PC-3 (cell line): ENCODE results near the gene PBXIP1. TPM values are rescaled to one million over a fixed set of nuclear protein-coding genes. Genes with fewer than 3 reads are reported as not detected.

Experiments
- ATAC-seq: fragments of 200-7000 bp; cut with Tn5 transposase; 2 replicates; pipeline ENCODE4 v1.9.1; 2020; ENCODE audit warnings: mild to moderate bottlenecking, moderate library complexity
- Bru-seq: library from RNA; stranded (reverse); fragments of 400-500 nt; gene quantifications from one replicate; lab custom pipeline; 2021; lab: Mats Ljungman, UMichigan
- BruChase-seq, 2 experiments: library from RNA; stranded (reverse); fragments of 400-500 nt; gene quantifications; one replicate each; lab custom pipeline; 2021; lab: Mats Ljungman, UMichigan
- BruUV-seq: library from RNA; stranded (reverse); fragments of 400-500 nt; replicated peaks from 2 replicates; lab custom pipeline; 2021; lab: Mats Ljungman, UMichigan
- CTCF ChIA-PET: fragments of 300-600 bp; sonication (Branson Sonifier 250); formaldehyde crosslinking; loops from one replicate; lab custom pipeline; 2022; ENCODE audit warnings: antibody characterized with exemption; lab: Charles Lee
- POLR2A ChIA-PET: fragments of 300-600 bp; sonication (Branson Sonifier 250); formaldehyde crosslinking; loops from one replicate; lab custom pipeline; 2022; ENCODE audit warnings: antibody characterized with exemption; ENCODE audit not compliant: unreplicated experiment; lab: Charles Lee
- DNase-seq: peaks from one replicate; pipeline ENCODE4 v3.0.0-alpha.2; 2015
- H2AFZ ChIP-seq: fragments of 300-600 bp; sonication (generic); 2 replicates; pipeline ENCODE4 v1.6.0; 2016; ENCODE audit warnings: antibody characterized with exemption, low read length
- H3F3A ChIP-seq: fragments of 300-600 bp; sonication (generic); one replicate; pipeline ENCODE4 v1.6.0; 2017; ENCODE audit warnings: antibody characterized with exemption, low read length, control low read depth, mild to moderate bottlenecking; ENCODE audit not compliant: unreplicated experiment
- H3K27ac ChIP-seq: fragments of 300-600 bp; sonication (generic); 2 replicates; pipeline ENCODE4 v1.5.1; 2016; ENCODE audit warnings: mild to moderate bottlenecking, low read length
- H3K27me3 ChIP-seq: fragments of 300-600 bp; sonication (generic); 2 replicates; pipeline ENCODE4 v1.6.1; 2016; ENCODE audit warnings: low read length, mixed read lengths
- H3K36me3 ChIP-seq: fragments of 300-600 bp; sonication (generic); 2 replicates; pipeline ENCODE4 v1.6.1; 2016; ENCODE audit warnings: low read depth, mixed run types, low read length, mixed read lengths
- H3K4me1 ChIP-seq: fragments of 300-600 bp; sonication (generic); 2 replicates; pipeline ENCODE4 v1.5.1; 2016; ENCODE audit warnings: low read length; ENCODE audit not compliant: insufficient read depth
- H3K4me2 ChIP-seq: fragments of 300-600 bp; sonication (generic); 2 replicates; pipeline ENCODE4 v1.6.0; 2016; ENCODE audit warnings: low read length
- H3K4me3 ChIP-seq: fragments of 300-600 bp; sonication (generic); 2 replicates; pipeline ENCODE4 v1.5.1; 2016; ENCODE audit warnings: mild to moderate bottlenecking, low read length, mixed read lengths
- H3K79me2 ChIP-seq: fragments of 300-600 bp; sonication (generic); 2 replicates; pipeline ENCODE4 v1.6.1; 2017; ENCODE audit warnings: low read length, mixed read lengths
- H3K9ac ChIP-seq: fragments of 300-600 bp; sonication (generic); 2 replicates; pipeline ENCODE4 v1.6.0; 2016; ENCODE audit warnings: mild to moderate bottlenecking, low read length
- H3K9me2 ChIP-seq: fragments of 300-600 bp; sonication (generic); replicated peaks from 2 replicates; pipeline ENCODE4 v1.6.1; 2016; ENCODE audit warnings: mixed run types, low read length, mixed read lengths
- H3K9me3 ChIP-seq: fragments of 300-600 bp; sonication (generic); 2 replicates; pipeline ENCODE4 v1.6.1; 2016; ENCODE audit warnings: low read length, mixed read lengths
- H4K20me1 ChIP-seq: fragments of 300-600 bp; sonication (generic); 2 replicates; pipeline ENCODE4 v1.6.1; 2016; ENCODE audit warnings: low read length, mixed read lengths
- EZH2 ChIP-seq: fragments of 300-600 bp; sonication (generic); IDR thresholded peaks from one replicate; pipeline ENCODE4 v1.6.1; 2017; ENCODE audit warnings: antibody characterized with exemption, mild to moderate bottlenecking, low read length; ENCODE audit not compliant: unreplicated experiment
- EZH2phosphoT487 ChIP-seq: fragments of 300-600 bp; sonication (generic); IDR thresholded peaks from 2 replicates; pipeline ENCODE4 v1.6.1; 2018; ENCODE audit warnings: mild to moderate bottlenecking, antibody characterized with exemption, low read length, borderline replicate concordance
- intact Hi-C: fragments of 100-400 bp; cut with micrococcal nuclease; formaldehyde crosslinking; loops from 2 replicates; pipeline ENCODE4 v1.9.0; 2023
- long read RNA-seq: library from polyadenylated mRNA; unstranded; transcript quantifications from one replicate; pipeline ENCODE4 v2.0.0, GENCODE V29; 2021; ENCODE audit not compliant: unreplicated experiment
- total RNA-seq: library from RNA; depleted of rRNA; stranded (reverse); fragments of >200 nt; gene quantifications from 2 replicates; pipeline ENCODE4 v1.2.3, GENCODE V29; 2014; rRNA removed
- TF ChIP-seq, protein P1 (sequence below): fragments of 300-600 bp; sonication (generic); conservative IDR thresholded peaks from 2 replicates; pipeline ENCODE4 v1.5.1; 2017; ENCODE audit warnings: antibody characterized with exemption, low read depth, mild to moderate bottlenecking, low read length

The PBXIP1 gene, protein sequence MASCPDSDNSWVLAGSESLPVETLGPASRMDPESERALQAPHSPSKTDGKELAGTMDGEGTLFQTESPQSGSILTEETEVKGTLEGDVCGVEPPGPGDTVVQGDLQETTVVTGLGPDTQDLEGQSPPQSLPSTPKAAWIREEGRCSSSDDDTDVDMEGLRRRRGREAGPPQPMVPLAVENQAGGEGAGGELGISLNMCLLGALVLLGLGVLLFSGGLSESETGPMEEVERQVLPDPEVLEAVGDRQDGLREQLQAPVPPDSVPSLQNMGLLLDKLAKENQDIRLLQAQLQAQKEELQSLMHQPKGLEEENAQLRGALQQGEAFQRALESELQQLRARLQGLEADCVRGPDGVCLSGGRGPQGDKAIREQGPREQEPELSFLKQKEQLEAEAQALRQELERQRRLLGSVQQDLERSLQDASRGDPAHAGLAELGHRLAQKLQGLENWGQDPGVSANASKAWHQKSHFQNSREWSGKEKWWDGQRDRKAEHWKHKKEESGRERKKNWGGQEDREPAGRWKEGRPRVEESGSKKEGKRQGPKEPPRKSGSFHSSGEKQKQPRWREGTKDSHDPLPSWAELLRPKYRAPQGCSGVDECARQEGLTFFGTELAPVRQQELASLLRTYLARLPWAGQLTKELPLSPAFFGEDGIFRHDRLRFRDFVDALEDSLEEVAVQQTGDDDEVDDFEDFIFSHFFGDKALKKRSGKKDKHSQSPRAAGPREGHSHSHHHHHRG
- total RNA-seq (35.4 and 43.1 TPM in 2 replicates), Bru-seq, nascent RNA (percentile 73 among the genes with signal in this experiment), BruChase-seq, experiment 1, labeled RNA remaining after a 6-hour chase (percentile 83 among the genes with signal in this experiment), BruChase-seq, experiment 2, labeled RNA remaining after a 2-hour chase (percentile 83 among the genes with signal in this experiment)
- long read RNA-seq, transcript PBXIP1-202 (11 exons, 3,212 nt): major isoform, 79 of 134 reads
- long read RNA-seq, partial matches to known transcripts: 30 of 134 reads
- long read RNA-seq, other reads (novel, unspliced or antisense): 24 of 134 reads

DNA sequence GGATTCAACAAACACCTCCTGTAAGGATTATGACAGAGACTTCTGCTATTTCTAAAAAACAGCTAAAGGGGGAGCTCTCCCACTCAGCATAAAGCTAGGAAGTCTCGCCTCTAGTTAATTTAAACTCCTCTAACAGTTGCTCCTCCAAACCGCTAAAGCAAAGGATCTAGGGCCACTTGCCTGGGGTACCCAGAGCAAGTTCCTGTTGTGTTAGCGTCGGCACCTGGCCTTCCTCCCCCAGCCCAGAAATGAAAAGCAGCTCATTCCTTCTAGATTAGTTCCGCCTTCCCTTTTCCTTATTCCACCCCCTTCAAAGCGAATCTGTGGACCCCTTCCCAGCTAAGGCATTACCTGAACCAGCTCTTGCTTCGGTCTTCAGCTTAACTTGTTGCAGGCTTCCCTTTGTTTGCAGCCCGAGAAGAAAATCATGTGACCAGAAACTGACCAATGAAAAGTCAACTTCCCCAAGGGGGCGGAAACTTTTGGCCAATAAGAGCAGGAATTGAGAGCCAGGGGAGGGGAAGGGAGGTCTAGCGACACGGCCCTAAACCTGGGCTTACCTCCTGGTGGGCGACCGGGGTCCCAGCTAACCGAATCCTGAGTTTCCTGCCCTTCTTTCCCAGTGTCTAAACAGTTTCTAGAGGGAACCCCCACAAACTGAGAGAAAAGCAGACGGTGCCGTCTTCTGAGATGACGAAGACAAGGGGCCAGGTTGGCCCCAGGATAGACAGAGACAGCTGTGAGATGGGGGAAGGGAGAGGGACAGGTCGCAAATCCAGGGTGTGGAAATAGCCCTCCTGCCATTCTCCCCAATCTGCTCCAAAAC lies at the start of gene PBXIP1:
Gene PBXIP1, minus strand, starts transcription at position 382 of the 826 bp plus-strand sequence. CDS start 2,378 bp downstream, outside the sequence.
- H3K4me3 ChIP-seq: peak within 1 kb of the TSS; percentile 69
- 0 out of 2 replicates have a peak within 1 kb of the TSS, but pooled peaks have one; percentile 8 for H3K27ac ChIP-seq
- H3K9ac ChIP-seq: peak within 1 kb of the TSS; percentile 35
- TSS peak; percentile 2 for BruUV-seq
- peaks cover 18% of the 10 kb centered on the region for H3K79me2 ChIP-seq
- DNase-seq (peak; percentile 95), ATAC-seq (peak; percentile 86)
- H3K9me2 ChIP-seq: no peaks in the 10 kb centered on the region
- H3F3A ChIP-seq: no peaks in the 10 kb centered on the region
- H3K9me3 ChIP-seq: no peaks in the 10 kb centered on the region
- H4K20me1 ChIP-seq: no peaks in the 10 kb centered on the region
- H3K36me3 ChIP-seq: peaks cover 8% of the 10 kb centered on the region; the same call in 1 of the 2 replicates
- intact Hi-C loops: no loop called here
- CTCF ChIA-PET: interaction anchor here (0.7 to 1.5 kb wide), 5 partner anchors 12 to 104 kb away, joined by 4 to 9 read pairs (median 7); partner anchors contain the start of gene LENEP
- H3K27me3 ChIP-seq: no peaks in the 10 kb centered on the region
- peaks cover 21% of the 10 kb centered on the region for H3K4me1 ChIP-seq
- peak within 1 kb of the TSS; percentile 64 for H2AFZ ChIP-seq
- POLR2A ChIA-PET: interaction anchor here (0.7 to 1.3 kb wide), 5 partner anchors 15 to 27 kb away, joined by 3 to 26 read pairs (median 5); no protein-coding TSS in a partner anchor
- H3K4me2 ChIP-seq: peak within 1 kb of the TSS; percentile 89
- TF ChIP-seq EZH2phosphoT487: no peak
- TF ChIP-seq, protein P1, sequence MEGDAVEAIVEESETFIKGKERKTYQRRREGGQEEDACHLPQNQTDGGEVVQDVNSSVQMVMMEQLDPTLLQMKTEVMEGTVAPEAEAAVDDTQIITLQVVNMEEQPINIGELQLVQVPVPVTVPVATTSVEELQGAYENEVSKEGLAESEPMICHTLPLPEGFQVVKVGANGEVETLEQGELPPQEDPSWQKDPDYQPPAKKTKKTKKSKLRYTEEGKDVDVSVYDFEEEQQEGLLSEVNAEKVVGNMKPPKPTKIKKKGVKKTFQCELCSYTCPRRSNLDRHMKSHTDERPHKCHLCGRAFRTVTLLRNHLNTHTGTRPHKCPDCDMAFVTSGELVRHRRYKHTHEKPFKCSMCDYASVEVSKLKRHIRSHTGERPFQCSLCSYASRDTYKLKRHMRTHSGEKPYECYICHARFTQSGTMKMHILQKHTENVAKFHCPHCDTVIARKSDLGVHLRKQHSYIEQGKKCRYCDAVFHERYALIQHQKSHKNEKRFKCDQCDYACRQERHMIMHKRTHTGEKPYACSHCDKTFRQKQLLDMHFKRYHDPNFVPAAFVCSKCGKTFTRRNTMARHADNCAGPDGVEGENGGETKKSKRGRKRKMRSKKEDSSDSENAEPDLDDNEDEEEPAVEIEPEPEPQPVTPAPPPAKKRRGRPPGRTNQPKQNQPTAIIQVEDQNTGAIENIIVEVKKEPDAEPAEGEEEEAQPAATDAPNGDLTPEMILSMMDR: peak; percentile 59

DNA sequence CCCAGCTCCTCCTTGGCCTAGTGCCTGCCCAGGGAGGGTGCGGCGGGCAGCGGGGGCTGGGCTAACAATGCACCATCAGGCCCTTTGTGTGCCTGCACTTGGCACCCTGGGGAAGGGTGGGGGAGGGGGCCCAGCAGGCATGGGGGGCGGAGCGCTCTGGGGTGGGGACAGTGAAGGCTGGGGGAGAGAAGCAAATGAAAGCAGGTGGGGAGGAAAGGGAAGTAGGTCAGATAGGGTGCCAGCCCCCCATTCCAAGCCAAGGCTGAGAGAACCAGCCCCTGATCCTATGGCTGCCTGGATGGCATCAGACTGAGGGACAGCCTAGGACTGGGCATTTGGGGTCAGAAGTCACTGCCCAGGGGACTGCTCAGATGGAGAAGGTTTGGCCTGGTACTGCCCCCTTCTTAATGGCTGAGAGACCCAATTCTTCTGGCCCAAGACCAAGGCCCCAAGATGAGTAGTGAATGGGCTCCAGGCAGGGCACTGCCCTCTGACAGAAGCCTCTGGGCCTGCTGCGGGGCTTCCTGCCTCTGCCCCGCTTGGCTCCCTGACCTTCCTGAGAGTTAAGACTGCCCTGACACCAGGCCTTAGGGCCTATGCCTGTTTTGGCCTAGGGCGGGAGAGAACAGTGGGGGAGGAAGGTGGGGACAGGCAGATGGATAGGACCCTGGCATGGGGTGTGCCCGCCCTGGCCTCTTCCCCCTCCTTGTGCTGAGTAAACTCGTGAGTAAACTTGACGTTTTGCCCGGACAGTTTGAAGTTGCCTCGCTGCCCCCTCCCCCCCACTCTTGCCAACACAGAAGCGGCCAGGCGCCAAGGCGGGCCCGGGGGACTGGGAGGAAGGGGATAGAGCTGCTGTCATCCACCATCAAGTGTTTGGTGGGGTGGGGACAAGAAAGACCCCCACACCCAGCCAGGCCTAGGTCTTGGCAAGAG lies 49.4 kb upstream of the PBXIP1 start:
- TF ChIP-seq, protein P1: no peak
- TF ChIP-seq EZH2phosphoT487 (no peak), EZH2 (no peak)
- Histone ChIP-seq H3K9ac (peak overlapping the region; percentile 61), H3K27ac (peak overlapping the region; percentile 88), H3K4me2 (peak overlapping the region; percentile 98), H3K36me3 (peaks cover 12% of the 10 kb centered on the region; the same call in 1 of the 2 replicates), H3K79me2 (peaks cover 78% of the 10 kb centered on the region), H3K4me3 (peak overlapping the region; percentile 83), H3K9me2 (no peaks in the 10 kb centered on the region), H2AFZ (peak overlapping the region; percentile 12; the same call in 1 of the 2 replicates), H3K4me1 (peaks cover 42% of the 10 kb centered on the region), H3K9me3 (no peaks in the 10 kb centered on the region), H3K27me3 (no peaks in the 10 kb centered on the region), H4K20me1 (0 out of 2 replicates have a peak, but pooled peaks cover 3% of the 10 kb centered on the region), H3F3A (peaks cover 4% of the 10 kb centered on the region)
- BruUV-seq: no TSS peak
- CTCF ChIA-PET: interaction anchor here (0.9 kb wide), 1 partner anchor 44 kb away, joined by 5 read pairs; the partner anchor contains the start of gene PYGO2
- intact Hi-C loops: loop anchor here (1.0 kb wide), 1 partner anchor 12 kb away; no protein-coding TSS in a partner anchor
- POLR2A ChIA-PET: no interaction called here
- ATAC-seq: peak; percentile 24
- peak; percentile 90 for DNase-seq
